ENCODE measurements around the gene RNF182. TPM values are rescaled to one million over a fixed set of nuclear protein-coding genes. Genes with fewer than 3 reads are reported as not detected.

The RNF182 gene
- total and polyA plus RNA-seq, 2 experiments from 2014 or later, result 1.8 to 2.7 TPM

DNA sequence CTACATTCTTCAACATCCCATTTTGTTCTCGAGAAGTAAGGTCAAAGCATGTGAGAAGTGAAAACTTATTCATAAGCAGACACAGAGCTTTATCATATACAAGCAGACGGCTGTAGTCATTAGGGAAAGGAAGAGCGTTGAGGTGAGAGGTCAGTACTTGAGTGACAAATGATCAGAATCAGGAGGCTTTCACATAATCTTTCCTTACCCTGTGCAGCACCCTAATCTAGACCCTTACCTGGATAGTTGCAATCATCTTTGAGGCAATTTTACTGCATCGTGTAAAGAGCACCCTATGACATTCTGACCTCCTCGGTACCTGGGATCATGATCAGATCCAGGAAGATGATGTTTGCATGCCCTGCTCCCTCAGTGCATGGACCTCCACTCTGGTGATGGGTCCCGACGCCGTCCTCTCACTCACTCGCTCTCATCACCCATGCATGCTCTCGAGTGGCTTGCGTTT is 62.7 kb downstream of the RNF182 start:
- Histone ChIP-seq H3K9me3 (ENCODE audit: low read depth) (no peaks in the 10 kb centered on the region), H4K20me1 (ENCODE audit: insufficient read depth) (no peaks in the 10 kb centered on the region), H3K9me2 (ENCODE audit: insufficient read depth) (no peaks in the 10 kb centered on the region), H3K4me3 (no peak overlapping the region), H3F3A (ENCODE audit: insufficient read depth) (peaks cover 13% of the 10 kb centered on the region), H3K79me2 (ENCODE audit: insufficient read depth) (no peaks in the 10 kb centered on the region), H3K4me1 (ENCODE audit: insufficient read depth) (peaks cover 17% of the 10 kb centered on the region), H3K27ac (no peak overlapping the region), H3K4me2 (ENCODE audit: unreplicated experiment) (no peak overlapping the region), H3K27me3 (replicated peaks; ENCODE audit: insufficient read depth) (no peaks in the 10 kb centered on the region), H3K9ac (no peak overlapping the region), H3K36me3 (ENCODE audit: low read depth) (no peaks in the 10 kb centered on the region), H2AFZ (no peak overlapping the region)
- 87% methylated on average over 11 of the region's 11 CpGs for WGBS, 2 experiments (ENCODE audit: low coverage in 1 of 2, low lambda C conversion rate in 2 of 2, missing lambda C conversion rate in 2 of 2)
- DNase-seq, result no peak
- in situ Hi-C loops (cut with MboI), result no loop called here
- TF ChIP-seq EZH2phosphoT487 (IDR thresholded peaks at IDR 0.05; ENCODE audit: insufficient read depth, low read depth), result no peak
- TF ChIP-seq EZH2 (IDR thresholded peaks at IDR 0.05; ENCODE audit: insufficient read depth, poor library complexity, severe bottlenecking), result no peak

DNA sequence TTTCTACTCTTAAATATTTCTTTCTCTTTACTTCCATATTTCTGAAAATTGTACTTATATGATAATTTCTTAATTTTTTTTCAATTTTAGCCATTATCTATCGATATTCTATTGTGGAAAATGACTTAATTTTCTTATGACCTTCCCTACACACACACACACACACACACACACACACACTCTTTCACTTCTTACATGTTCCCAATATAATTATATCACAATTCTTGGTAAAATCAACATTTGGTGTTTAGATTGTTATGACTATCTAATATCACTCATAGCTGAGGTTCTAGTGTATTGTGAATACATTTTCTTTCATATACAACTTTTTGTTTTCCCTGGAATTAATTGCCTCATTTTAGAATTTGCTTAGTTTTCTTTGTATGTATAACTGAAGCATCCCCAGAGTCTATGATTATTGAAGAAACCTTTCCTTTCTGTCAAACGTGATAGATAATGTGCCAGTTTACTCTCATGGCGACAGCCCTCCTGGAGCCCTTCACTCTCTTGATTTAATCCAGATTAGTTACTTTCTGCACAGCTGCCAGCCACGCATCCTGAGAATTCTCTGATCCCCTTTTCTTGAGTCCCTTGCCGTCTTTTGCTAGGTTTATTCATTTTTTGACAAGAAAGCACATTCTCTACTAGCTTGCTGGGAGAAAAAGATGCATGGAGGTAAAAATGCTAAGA is 63.4 kb downstream of the RNF182 start:
- no peak overlapping the region for H3K9ac ChIP-seq
- in situ Hi-C loops (cut with MboI), result no loop called here
- H3K9me2 ChIP-seq (ENCODE audit: insufficient read depth), result no peaks in the 10 kb centered on the region
- H3K9me3 ChIP-seq (ENCODE audit: low read depth), result no peaks in the 10 kb centered on the region
- no peaks in the 10 kb centered on the region for H3K27me3 ChIP-seq (replicated peaks; ENCODE audit: insufficient read depth)
- H3K4me3 ChIP-seq, result no peak overlapping the region
- WGBS, 2 experiments (ENCODE audit: low coverage in 1 of 2, low lambda C conversion rate in 2 of 2, missing lambda C conversion rate in 2 of 2), result 79 to 83% methylated on average over 5 of the region's 5 CpGs
- no peaks in the 10 kb centered on the region for H3K36me3 ChIP-seq (ENCODE audit: low read depth)
- H3K4me2 ChIP-seq (ENCODE audit: unreplicated experiment), result no peak overlapping the region
- H3K79me2 ChIP-seq (ENCODE audit: insufficient read depth), result no peaks in the 10 kb centered on the region
- H4K20me1 ChIP-seq (ENCODE audit: insufficient read depth), result no peaks in the 10 kb centered on the region
- TF ChIP-seq EZH2 (IDR thresholded peaks at IDR 0.05; ENCODE audit: insufficient read depth, poor library complexity, severe bottlenecking) (no peak), EZH2phosphoT487 (IDR thresholded peaks at IDR 0.05; ENCODE audit: insufficient read depth, low read depth) (no peak)
- H3F3A ChIP-seq (ENCODE audit: insufficient read depth), result peaks cover 20% of the 10 kb centered on the region
- peaks cover 24% of the 10 kb centered on the region for H3K4me1 ChIP-seq (ENCODE audit: insufficient read depth)
- no peak overlapping the region for H2AFZ ChIP-seq
- DNase-seq, result no peak
- no peak overlapping the region for H3K27ac ChIP-seq

- H3K79me2 ChIP-seq (ENCODE audit: insufficient read depth), result no peaks in the 10 kb centered on the region
- no peaks in the 10 kb centered on the region for H3K27me3 ChIP-seq (replicated peaks; ENCODE audit: insufficient read depth)
- no peak overlapping the region for H3K27ac ChIP-seq
- no peaks in the 10 kb centered on the region for H3K9me2 ChIP-seq (ENCODE audit: insufficient read depth)
- WGBS, 2 experiments (ENCODE audit: low coverage in 1 of 2, low lambda C conversion rate in 2 of 2, missing lambda C conversion rate in 2 of 2), result 93 to 96% methylated on average over 2 of the region's 2 CpGs
- H3K36me3 ChIP-seq (ENCODE audit: low read depth), result no peaks in the 10 kb centered on the region
- H3K9me3 ChIP-seq (ENCODE audit: low read depth), result no peaks in the 10 kb centered on the region
- no peak overlapping the region for H3K4me3 ChIP-seq
- peaks cover 22% of the 10 kb centered on the region for H3F3A ChIP-seq (ENCODE audit: insufficient read depth)
- H2AFZ ChIP-seq, result no peak overlapping the region
- peaks cover 25% of the 10 kb centered on the region for H3K4me1 ChIP-seq (ENCODE audit: insufficient read depth)
- no peak overlapping the region for H3K4me2 ChIP-seq (ENCODE audit: unreplicated experiment)
- in situ Hi-C loops (cut with MboI), result no loop called here
- no peak overlapping the region for H3K9ac ChIP-seq
- H4K20me1 ChIP-seq (ENCODE audit: insufficient read depth), result no peaks in the 10 kb centered on the region
- no peak for DNase-seq
- no peak for TF ChIP-seq EZH2 (IDR thresholded peaks at IDR 0.05; ENCODE audit: insufficient read depth, poor library complexity, severe bottlenecking)
- no peak for TF ChIP-seq EZH2phosphoT487 (IDR thresholded peaks at IDR 0.05; ENCODE audit: insufficient read depth, low read depth)
These were observed 64.2 kb downstream of the RNF182 start for GRCh38 chr6:13988908-13989307.

DNA sequence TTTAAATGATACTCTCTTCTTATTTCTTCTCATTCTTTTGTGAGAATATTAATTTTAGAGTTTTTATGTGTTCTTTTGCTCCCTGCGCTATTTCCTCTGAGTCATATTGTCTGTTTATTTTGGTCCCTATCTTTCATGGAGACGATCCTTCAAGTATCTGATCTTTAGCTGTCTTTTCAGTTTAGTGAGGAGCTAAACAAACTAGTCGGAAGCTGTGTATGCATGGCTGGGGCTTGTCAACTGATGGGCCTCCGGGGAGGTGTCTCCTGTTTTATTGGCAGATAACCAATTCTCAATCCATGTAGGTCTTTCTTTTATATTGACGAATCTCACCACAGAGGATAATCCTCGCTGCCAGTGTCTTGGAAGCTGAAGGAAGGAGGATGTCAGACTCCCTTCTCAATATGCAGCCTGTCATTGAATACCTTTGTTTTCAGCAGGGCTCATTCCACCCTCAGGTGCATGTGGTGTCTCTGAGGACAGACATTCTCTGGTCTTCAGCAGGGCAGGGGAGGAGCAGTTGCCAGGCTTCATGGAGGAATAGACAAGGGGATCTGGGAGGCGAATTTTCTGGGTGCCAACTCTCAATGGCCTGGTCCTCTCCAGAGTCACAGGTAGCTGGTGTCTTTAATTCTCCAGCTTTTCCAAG is 64.9 kb downstream of the RNF182 start:
- Histone ChIP-seq H3K36me3 (ENCODE audit: low read depth) (no peaks in the 10 kb centered on the region), H2AFZ (no peak overlapping the region), H3K27me3 (replicated peaks; ENCODE audit: insufficient read depth) (no peaks in the 10 kb centered on the region), H3K27ac (no peak overlapping the region), H3K79me2 (ENCODE audit: insufficient read depth) (no peaks in the 10 kb centered on the region), H3K4me1 (ENCODE audit: insufficient read depth) (peaks cover 18% of the 10 kb centered on the region), H3K9ac (no peak overlapping the region), H4K20me1 (ENCODE audit: insufficient read depth) (no peaks in the 10 kb centered on the region), H3K4me2 (ENCODE audit: unreplicated experiment) (no peak overlapping the region), H3K9me2 (ENCODE audit: insufficient read depth) (no peaks in the 10 kb centered on the region), H3K4me3 (no peak overlapping the region), H3F3A (ENCODE audit: insufficient read depth) (peaks cover 16% of the 10 kb centered on the region), H3K9me3 (ENCODE audit: low read depth) (no peaks in the 10 kb centered on the region)
- no peak for TF ChIP-seq EZH2 (IDR thresholded peaks at IDR 0.05; ENCODE audit: insufficient read depth, poor library complexity, severe bottlenecking)
- TF ChIP-seq EZH2phosphoT487 (IDR thresholded peaks at IDR 0.05; ENCODE audit: insufficient read depth, low read depth), result no peak
- 80 to 83% methylated on average over 7 of the region's 7 CpGs for WGBS, 2 experiments (ENCODE audit: low coverage in 1 of 2, low lambda C conversion rate in 2 of 2, missing lambda C conversion rate in 2 of 2)
- DNase-seq, result no peak
- in situ Hi-C loops (cut with MboI), result no loop called here

All from GM23248 (cell line).